GOT3 (cell line): Measurements from ENCODE around the gene SYNPO2.
"Not testable (repeated sequence)": the region's sequence is repeated elsewhere in the genome, so short reads cannot be mapped to it uniquely, and the experiment has no call there.

Source experiments
- DNase-seq: peaks from one replicate; lab custom pipeline; 2025; ENCODE audit warnings: mixed read lengths; lab: John Stamatoyannopoulos, UW

Gene SYNPO2

GRCh38 chr4:119035951-119036737 is 147.5 kb downstream of the SYNPO2 start:
- no peak for DNase-seq

DNA sequence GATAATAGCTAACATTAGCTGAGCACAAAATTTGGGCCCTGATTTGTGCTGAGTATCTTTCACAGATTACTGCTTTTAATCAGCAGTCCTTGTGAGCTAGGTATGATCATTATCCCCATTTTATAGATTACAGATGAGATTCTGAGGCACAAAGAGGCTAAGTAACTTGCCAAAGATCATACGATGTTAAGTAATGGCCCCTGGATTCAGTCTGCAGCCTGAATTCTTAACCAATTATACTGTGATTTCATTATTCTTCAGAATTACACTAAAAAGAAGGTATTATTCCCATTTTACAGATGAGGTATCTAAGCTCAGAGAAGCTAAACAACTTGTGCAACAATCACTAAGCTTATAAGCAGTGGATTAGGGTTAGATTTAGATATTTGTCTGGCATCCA is 149.1 kb downstream of the SYNPO2 start:
- no peak for DNase-seq

GRCh38 chr4:119038116-119038841 is 149.6 kb downstream of the SYNPO2 start:
- no peak for DNase-seq

DNA sequence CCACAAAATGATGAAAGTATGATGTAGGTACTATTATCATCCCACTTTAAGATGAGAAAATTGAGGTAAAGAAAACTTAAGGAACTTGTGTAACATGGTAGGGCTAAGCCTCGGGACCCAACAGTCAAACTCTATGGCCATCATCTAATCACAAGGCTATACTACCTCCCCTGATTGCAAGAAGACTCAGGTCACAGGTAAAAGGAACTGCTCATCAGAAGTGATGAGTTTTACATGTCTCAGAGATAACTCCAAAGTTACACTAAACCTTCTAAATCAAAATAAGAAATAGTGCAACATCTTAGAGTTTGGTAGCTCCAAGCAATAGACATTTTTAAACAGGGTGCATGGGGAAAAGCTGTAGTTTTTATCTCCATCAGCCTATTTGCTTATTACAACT is 150.5 kb downstream of the SYNPO2 start:
- DNase-seq: no peak

- no peak for DNase-seq
Measured at GRCh38 chr4:119039779-119040178, 151.1 kb downstream of the SYNPO2 start.

DNA sequence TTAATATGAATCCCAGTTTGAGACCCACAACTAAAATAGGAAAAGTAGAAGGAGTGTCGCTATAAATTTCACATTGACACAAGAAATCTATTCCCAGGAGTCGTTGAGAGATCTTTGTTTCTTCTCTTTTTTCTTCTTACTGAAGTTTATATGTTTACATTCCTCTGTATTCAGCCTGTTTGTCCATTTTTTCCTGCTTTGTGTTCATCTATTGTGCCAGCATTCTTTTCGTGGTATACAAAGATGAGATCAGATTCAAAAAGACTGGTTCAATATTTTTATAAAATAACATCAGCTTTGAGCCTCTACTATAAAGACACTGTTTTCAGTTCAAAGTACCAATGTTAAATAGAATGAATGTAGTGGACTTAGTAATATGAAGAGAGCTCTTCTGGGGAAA is 151.6 kb downstream of the SYNPO2 start:
- DNase-seq: no peak

DNA sequence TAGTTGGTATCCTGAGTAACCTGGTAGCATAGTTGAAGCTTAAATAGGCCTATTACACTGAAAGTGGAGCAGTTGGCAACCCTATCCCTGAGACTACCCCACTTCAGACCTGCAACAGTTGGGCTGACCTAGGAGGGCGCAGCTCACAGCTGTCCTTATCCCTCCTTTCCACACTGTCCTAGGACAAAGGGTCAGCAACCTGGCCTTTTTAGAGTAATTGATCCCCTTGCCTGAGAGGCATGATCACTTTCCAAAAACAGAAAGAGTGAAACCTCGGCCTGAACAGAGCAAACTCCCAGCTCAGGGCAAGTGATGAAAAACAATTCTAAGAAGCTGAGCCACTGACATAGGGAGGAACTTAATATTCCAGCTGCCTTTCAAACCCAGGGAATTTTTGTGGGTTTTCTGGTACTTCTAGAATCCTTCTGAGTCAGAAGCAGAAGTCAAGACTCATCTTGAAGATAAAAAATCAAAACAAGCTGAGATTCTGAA is 152.1 kb downstream of the SYNPO2 start:
- DNase-seq: no peak

DNA sequence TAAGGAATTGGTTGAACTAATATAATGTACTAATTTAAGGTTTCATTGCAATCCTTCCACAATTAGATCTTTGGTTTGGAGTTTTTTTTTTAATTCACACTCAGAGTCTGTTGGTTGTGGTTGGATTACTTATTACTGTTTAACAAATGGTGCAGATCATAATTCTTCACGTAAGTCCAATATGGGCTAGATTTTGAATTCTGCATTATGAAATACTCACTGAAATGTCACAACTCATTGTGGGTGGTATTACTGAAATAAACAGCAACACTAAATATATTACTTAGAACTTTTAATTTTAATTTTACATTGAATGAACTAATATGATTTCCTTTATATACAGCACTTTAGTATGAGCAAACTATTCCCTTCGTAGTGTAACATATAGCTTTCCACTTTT is 152.7 kb downstream of the SYNPO2 start:
- DNase-seq: no peak

DNA sequence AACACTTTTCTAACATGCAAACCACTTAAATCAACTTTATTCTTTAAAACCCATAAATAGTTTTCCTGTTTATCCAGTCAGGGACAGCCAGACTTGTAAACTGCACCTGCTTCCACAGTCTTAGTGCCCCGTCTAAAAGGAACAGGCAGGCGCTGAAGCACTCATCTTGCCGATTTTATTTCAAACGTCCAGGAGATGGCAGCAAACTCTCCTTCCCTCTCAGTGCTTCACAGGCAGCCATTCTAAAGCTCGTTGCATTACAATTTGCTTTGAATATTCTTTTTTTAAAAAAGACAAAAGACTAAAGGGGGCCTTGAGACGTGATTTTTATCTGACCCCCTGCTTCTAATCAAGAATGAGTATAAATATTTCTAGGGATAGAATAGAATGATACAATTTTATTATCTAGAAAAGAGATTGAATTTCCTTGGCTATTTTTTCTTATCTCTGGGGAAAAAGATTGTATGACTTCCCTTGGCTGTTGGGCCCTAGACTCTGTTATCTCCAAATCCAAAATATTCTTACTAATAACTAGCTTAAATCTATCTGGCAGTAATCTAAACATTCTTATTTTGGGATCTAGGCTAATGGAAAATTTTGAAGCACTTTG is 153.4 kb downstream of the SYNPO2 start:
- DNase-seq: no peak

DNA sequence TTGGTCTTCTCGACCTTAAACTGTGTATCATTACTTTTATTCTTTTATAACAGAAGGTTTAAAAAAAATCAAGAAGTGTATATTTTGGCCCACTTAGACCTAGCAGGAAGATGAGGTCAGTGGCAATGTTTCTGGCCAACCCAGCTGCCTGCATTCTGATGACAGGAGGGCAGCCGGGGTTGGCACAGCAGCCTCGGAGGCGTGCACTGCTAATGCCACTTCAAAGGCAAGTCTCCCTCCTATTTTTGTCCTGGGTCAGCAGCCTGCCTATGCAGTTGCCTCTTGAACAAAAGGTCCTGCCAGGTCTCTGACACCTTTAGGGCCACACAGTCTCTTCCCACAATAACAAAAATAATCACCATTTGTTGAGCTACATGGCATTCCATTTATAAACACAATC is 157.6 kb downstream of the SYNPO2 start:
- no peak for DNase-seq

DNA sequence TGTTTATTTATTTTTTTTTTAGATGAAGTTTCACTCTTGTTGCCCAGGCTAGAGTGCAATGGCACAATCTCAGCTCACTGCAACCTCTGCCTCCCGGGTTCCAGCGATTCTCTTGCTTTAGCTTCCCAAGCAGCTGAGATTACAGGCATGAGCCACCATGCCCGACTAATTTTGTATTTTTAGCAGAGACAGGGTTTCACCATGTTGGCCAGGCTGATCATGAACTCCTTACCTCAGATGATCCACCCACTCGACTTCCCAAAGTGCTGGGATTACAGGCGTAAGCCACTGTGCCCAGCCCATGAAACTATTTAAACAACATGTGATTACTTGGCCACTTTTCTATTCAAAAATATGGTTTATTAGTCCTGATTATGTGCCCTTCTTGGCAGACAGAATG is 158.4 kb downstream of the SYNPO2 start:
- not testable (repeated sequence) for DNase-seq

DNA sequence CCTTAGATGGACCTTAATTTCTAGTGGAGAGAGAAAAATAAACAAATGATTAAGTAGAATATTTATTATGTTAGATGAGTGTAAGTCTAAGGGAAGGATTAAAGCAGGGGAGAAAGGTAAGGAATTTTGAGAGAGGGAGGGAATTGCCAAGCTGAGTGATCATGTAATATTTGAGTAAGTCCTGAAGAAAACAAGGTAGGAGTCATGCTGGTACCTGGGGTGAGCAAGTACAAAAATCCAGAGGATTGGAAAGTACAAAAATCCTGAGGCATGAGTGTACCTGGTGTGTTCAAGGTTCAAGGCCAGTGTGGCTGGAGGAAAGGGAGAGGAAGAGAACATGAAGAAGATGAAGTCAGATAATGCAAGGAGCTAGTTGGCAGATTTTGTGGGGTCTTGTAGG is 159.8 kb downstream of the SYNPO2 start:
- DNase-seq: no peak

DNA sequence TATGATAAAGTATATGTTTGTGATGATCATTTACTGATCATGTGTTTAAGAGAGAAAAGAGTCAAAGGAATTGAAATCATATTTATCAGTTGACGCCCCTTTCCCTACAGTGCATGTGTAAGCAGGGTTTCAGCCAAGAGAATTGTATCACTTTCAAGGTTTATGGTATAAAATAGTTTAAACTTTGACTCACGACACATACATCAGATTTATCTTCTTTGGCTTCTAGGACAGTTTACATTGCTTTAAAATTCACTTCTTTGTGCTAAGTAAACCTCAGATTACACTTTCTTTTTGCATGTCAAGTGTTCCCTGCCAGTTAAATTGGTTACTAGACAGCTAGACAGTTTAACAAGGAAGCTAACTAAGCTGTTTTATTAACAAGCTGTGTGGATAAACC is 160.7 kb downstream of the SYNPO2 start:
- DNase-seq: no peak

DNA sequence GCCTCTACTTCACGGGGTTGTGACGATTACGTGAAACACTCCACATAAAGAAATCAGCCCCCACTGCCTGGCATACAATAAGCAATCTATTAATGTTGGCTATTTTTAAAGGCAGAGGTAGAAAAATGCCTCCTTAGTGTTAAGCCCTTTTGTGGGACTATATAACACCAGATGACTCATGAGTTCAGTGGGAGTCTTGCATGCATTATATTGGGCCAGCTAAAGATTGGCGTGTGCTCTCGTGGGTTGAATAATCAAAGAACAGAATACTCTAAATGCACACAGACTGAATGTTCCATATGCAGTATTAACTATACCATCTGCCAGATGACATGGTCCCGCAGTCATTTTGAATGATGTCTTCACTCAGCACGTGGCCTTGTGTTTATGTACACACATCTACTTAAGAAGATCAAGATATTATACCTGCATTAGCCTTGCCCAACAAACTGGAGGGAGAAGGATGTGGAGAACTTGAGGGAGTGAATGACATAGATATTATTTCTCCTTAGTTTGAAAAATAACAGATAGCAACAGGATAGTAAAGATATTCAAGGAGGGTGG is 162.0 kb downstream of the SYNPO2 start:
- no peak for DNase-seq

GRCh38 chr4:119053245-119053644 is 164.6 kb downstream of the SYNPO2 start:
- no peak for DNase-seq

DNA sequence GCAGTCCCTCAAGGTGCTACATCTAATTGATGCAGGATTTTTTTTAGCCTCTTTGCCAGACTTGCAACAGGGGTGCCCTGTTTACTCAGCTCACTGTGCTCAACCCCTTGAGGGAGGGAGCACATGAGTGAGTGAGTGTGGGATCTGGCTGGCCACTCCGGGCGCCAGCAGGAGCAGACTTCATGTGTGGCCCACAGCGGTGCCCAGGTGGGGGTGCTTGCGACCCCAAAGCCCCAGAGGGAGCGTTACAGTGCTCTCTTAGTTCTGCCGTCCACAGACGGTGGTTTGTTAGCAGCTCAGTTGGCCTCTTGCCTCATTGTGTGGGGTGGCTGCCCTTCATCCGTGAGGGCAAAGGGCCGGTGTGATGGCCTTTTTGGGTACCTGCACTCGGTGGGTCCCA is 165.3 kb downstream of the SYNPO2 start:
- no peak for DNase-seq

DNA sequence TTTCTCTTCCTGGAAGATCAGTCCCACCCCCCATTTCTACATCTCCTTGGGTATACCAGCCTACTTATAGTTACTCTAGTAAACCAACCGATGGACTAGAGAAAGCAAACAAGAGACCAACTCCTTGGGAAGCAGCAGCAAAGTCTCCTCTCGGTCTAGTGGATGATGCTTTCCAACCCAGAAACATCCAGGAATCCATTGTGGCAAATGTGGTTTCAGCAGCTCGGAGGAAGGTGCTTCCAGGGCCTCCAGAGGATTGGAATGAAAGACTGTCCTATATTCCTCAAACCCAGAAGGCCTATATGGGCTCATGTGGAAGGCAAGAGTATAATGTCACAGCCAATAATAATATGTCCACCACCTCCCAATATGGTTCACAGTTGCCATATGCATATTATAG is 168.8 kb downstream of the SYNPO2 start:
- no peak for DNase-seq

DNA sequence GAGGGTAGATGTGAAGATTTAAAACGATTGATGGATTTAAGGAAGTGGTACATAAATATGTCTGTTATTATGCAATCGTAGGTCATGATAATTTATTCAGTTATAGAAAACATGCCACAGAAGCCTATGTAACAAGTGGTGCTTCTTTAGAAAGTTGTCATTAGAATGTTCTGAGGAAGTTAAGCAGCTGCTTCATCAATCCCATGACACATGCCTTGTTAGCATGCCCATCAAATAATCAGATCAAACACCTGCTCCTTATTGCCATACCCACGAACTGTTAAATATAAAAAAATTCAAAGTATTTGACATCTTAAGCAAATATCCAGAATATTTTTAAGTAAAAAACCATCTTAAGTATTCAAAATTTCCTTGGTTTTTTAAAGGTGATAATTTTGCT is 170.6 kb downstream of the SYNPO2 start:
- DNase-seq: no peak

DNA sequence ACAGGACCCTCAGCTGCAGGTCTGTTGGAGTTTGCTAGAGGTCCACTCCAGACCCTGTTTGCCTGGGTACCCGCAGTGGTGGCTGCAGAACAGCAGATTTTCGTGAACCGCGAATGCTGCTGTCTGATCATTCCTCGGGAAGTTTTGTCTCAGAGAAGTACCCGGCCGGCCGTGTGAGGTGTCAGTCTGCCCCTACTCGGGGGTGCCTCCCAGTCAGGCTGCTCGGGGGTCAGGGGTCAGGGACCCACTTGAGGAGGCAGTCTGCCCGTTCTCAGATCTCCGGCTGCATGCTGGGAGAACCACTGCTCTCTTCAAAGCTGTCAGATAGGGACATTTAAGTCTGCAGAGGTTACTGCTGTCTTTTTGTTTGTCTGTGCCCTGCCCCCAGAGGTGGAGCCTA is 178.5 kb downstream of the SYNPO2 start:
- DNase-seq: not testable (repeated sequence)

GRCh38 chr4:119067670-119068360 is 179.2 kb downstream of the SYNPO2 start:
- not testable (repeated sequence) for DNase-seq

DNA sequence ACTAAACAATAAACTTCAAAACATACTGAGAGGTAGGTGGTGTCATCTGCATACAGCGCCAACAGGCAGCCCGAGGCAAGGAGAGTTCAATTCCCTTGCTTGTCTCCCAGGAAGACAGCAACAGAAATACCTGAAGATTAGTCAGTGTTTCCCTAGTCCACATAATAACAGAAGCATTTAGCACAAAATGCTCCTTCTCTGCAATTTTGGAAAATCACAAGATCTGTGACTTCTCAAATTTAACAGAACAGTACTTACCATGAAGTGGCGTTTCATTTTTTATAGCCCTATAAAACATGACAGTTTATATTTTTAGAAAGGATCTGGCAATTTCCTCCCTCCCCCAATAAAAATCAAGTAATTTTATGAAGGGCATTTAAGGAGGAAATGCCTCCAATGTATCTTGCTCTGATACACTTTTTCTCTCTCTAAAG is 179.9 kb downstream of the SYNPO2 start:
- no peak for DNase-seq

- no peak for DNase-seq
Measured at GRCh38 chr4:119070301-119070700, 181.6 kb downstream of the SYNPO2 start.
